HuH-7 (cell line): ENCODE data around the gene NAP1L4.
A peak's percentile ranks its signal among the peaks of the same experiment; 100 is the strongest.

Experiments used
- DNase-seq: peaks from one replicate; pipeline ENCODE4 v3.0.0; 2011; ENCODE audit warnings: low spot score

The NAP1L4 gene

GRCh38 chr11:2992234-2992996, at the start of gene NAP1L4:
Gene NAP1L4, minus strand, starts transcription at chr11:2992329. Its CDS starts 13,109 bp downstream, at chr11:2979220.
- DNase-seq, result peak; percentile 100

GRCh38 chr11:3040881-3041280, 48.8 kb upstream of the NAP1L4 start:
- no peak for DNase-seq

GRCh38 chr11:3037945-3038271, 45.8 kb upstream of the NAP1L4 start:
- DNase-seq, result no peak

GRCh38 chr11:3037040-3037944, 45.2 kb upstream of the NAP1L4 start:
- DNase-seq, result peak; percentile 72

GRCh38 chr11:3036419-3036818, 44.3 kb upstream of the NAP1L4 start:
- DNase-seq, result no peak

- no peak for DNase-seq
These were observed 43.2 kb upstream of the NAP1L4 start for GRCh38 chr11:3035333-3035732.

- DNase-seq, result no peak
These were observed 38.4 kb upstream of the NAP1L4 start for GRCh38 chr11:3030289-3031070.

GRCh38 chr11:3028813-3029212, 36.7 kb upstream of the NAP1L4 start:
- no peak for DNase-seq

GRCh38 chr11:3026803-3027202, 34.7 kb upstream of the NAP1L4 start:
- DNase-seq, result no peak

GRCh38 chr11:3022982-3023381, 30.9 kb upstream of the NAP1L4 start:
- DNase-seq, result no peak

- no peak for DNase-seq
These were observed 30.3 kb upstream of the NAP1L4 start for GRCh38 chr11:3022300-3022967.

GRCh38 chr11:3021125-3021524, 29.0 kb upstream of the NAP1L4 start:
- peak; percentile 89 for DNase-seq

- DNase-seq, result no peak
These were observed 27.9 kb upstream of the NAP1L4 start for GRCh38 chr11:3020011-3020410.

GRCh38 chr11:3018596-3018995, 26.5 kb upstream of the NAP1L4 start:
- DNase-seq, result no peak

GRCh38 chr11:3016861-3017260, 24.7 kb upstream of the NAP1L4 start:
- no peak for DNase-seq

- DNase-seq, result no peak
These were observed 23.7 kb upstream of the NAP1L4 start for GRCh38 chr11:3015796-3016195.

- DNase-seq, result no peak
These were observed 22.8 kb upstream of the NAP1L4 start for GRCh38 chr11:3014943-3015342.

GRCh38 chr11:3014057-3014938, 22.2 kb upstream of the NAP1L4 start:
- DNase-seq, result no peak

- DNase-seq, result no peak
These were observed 20.1 kb upstream of the NAP1L4 start for GRCh38 chr11:3011891-3012885.
